Endothelial cell of hepatic sinusoid (primary cell): ENCODE results near the gene RBFOX2.
"Not testable (repeated sequence)": the region's sequence is repeated elsewhere in the genome, so short reads cannot be mapped to it uniquely, and the experiment has no call there.

ENCODE experiments used
- in situ Hi-C: cut with HindIII; loops from 2 replicates; pipeline ENCODE4 v1.10.0; 2017; ENCODE audit warnings: low sequenced_read_pairs

Gene RBFOX2

GRCh38 chr22:35726398-35726797 is 302.2 kb downstream of the RBFOX2 start:
- in situ Hi-C loops: no loop called here

- in situ Hi-C loops: no loop called here
Observed at GRCh38 chr22:35725521-35725920, 303.1 kb downstream of the RBFOX2 start.

GRCh38 chr22:35721960-35722359 is 306.7 kb downstream of the RBFOX2 start:
- in situ Hi-C loops: loop anchor here (5.0 kb wide), 1 partner anchor 35 kb away; no protein-coding TSS in a partner anchor

GRCh38 chr22:35719212-35719875 is 309.3 kb downstream of the RBFOX2 start:
- in situ Hi-C loops: no loop called here

- in situ Hi-C loops: no loop called here
Observed at GRCh38 chr22:35717572-35717971, 311.1 kb downstream of the RBFOX2 start, which contains the start of gene APOL5. TSS of gene APOL5 (plus strand) at chr22:35717872. CDS start at chr22:35717872, 0 bp downstream.

GRCh38 chr22:35712672-35713071 is 316.0 kb downstream of the RBFOX2 start:
- in situ Hi-C loops: no loop called here

- in situ Hi-C loops: no loop called here
Observed at GRCh38 chr22:35711336-35711735, 317.3 kb downstream of the RBFOX2 start.

- in situ Hi-C loops: no loop called here
Observed at GRCh38 chr22:35708917-35709316, 319.7 kb downstream of the RBFOX2 start.

- in situ Hi-C loops: no loop called here
Observed at GRCh38 chr22:35708453-35708852, 320.2 kb downstream of the RBFOX2 start.

GRCh38 chr22:35705141-35705540 is 323.5 kb downstream of the RBFOX2 start:
- in situ Hi-C loops: no loop called here

GRCh38 chr22:35703861-35704584 is 324.6 kb downstream of the RBFOX2 start:
- in situ Hi-C loops: no loop called here

- in situ Hi-C loops: not testable (repeated sequence)
Observed at GRCh38 chr22:35699852-35700251, 328.8 kb downstream of the RBFOX2 start.

GRCh38 chr22:35697142-35697541 is 331.5 kb downstream of the RBFOX2 start:
- in situ Hi-C loops: no loop called here

- in situ Hi-C loops: no loop called here
Observed at GRCh38 chr22:35695202-35695601, 333.4 kb downstream of the RBFOX2 start.

GRCh38 chr22:35690001-35690400 is 338.6 kb downstream of the RBFOX2 start:
- in situ Hi-C loops: no loop called here

- in situ Hi-C loops: no loop called here
Observed at GRCh38 chr22:35688913-35689675, 339.5 kb downstream of the RBFOX2 start.
